Endodermal cell (in vitro differentiated cells): ENCODE measurements around the gene CDC42BPB. TPM values are rescaled to one million over a fixed set of nuclear protein-coding genes. Genes with fewer than 3 reads are reported as not detected.

Experiments
- DNase-seq: peaks from one replicate; pipeline ENCODE4 v3.0.0-alpha.2; 2017
- H3K27ac ChIP-seq: 2 replicates; pipeline ENCODE4 v1.5.1; 2013; ENCODE audit warnings: mild to moderate bottlenecking, low read depth, low read length, moderate library complexity
- H3K27me3 ChIP-seq: 2 replicates; pipeline ENCODE4 v1.6.1; 2013; ENCODE audit warnings: mild to moderate bottlenecking, low read length, moderate library complexity; ENCODE audit not compliant: insufficient read depth, control insufficient read depth, poor library complexity, severe bottlenecking
- H3K36me3 ChIP-seq: 2 replicates; pipeline ENCODE4 v1.7.0; 2013; ENCODE audit warnings: mild to moderate bottlenecking, low read length, moderate library complexity; ENCODE audit not compliant: control insufficient read depth, insufficient read depth
- H3K4me1 ChIP-seq: one replicate; pipeline ENCODE4 v1.7.0; 2013; ENCODE audit warnings: low read length; ENCODE audit not compliant: control insufficient read depth, insufficient read depth
- H3K4me3 ChIP-seq: 2 replicates; pipeline ENCODE4 v1.5.1; 2013; ENCODE audit warnings: mild to moderate bottlenecking, low read length, moderate library complexity
- H3K9ac ChIP-seq: 2 replicates; pipeline ENCODE4 v1.6.1; 2013; ENCODE audit warnings: mild to moderate bottlenecking, low read length, moderate library complexity; ENCODE audit not compliant: poor library complexity, severe bottlenecking; ENCODE audit errors: extremely low read depth
- H3K9me3 ChIP-seq: 2 replicates; pipeline ENCODE4 v1.6.1; 2013; ENCODE audit warnings: mild to moderate bottlenecking, low read length, moderate library complexity; ENCODE audit not compliant: control insufficient read depth
- H3K27ac Mint-ChIP-seq: 2 replicates; pipeline ENCODE4 v1.8.0; 2020; ENCODE audit warnings: mixed read lengths
- H3K27me3 Mint-ChIP-seq: 2 replicates; pipeline ENCODE4 v1.8.0; 2021; ENCODE audit warnings: mild to moderate bottlenecking, mixed read lengths; ENCODE audit not compliant: insufficient read depth
- H3K36me3 Mint-ChIP-seq: 2 replicates; pipeline ENCODE4 v1.8.0; 2020; ENCODE audit warnings: low read depth, mixed read lengths
- H3K4me1 Mint-ChIP-seq: 2 replicates; pipeline ENCODE4 v1.8.0; 2020; ENCODE audit warnings: mixed read lengths
- H3K4me3 Mint-ChIP-seq: 2 replicates; pipeline ENCODE4 v1.8.0; 2020; ENCODE audit warnings: mild to moderate bottlenecking, moderate library complexity, mixed read lengths
- H3K9me3 Mint-ChIP-seq: 2 replicates; pipeline ENCODE4 v1.8.0; 2020; ENCODE audit warnings: mild to moderate bottlenecking, mixed read lengths
- WGBS, 2 experiments: methylation state at CpG; one replicate each; pipeline versions ENCODE4 v1.1.5 to v1.1.7; 2013; ENCODE audit warnings: missing lambda C conversion rate in 2 of 2, mixed read lengths in 1 of 2; ENCODE audit not compliant: insufficient coverage in 1 of 2, insufficient read length in 1 of 2; 5-methylcytosine and 5-hydroxymethylcytosine counted together
- total RNA-seq, 2 donors: library from RNA; stranded (reverse); fragmentation: NEBNext Ultra II Directional in 1 of 2; extraction: Animal tissue kit (Norgen Biotek cat#: 25700) in 1 of 2; gene quantifications; 2 replicates in 1 of 2; 3 replicates in 1 of 2; pipeline ENCODE4 v1.2.1, GENCODE V29; 2021
- TF ChIP-seq, protein P1 (sequence below): fragments of 200-600 bp; sonication (generic); conservative IDR thresholded peaks from 2 replicates; pipeline ENCODE4 v1.5.0; 2021; ENCODE audit warnings: antibody characterized with exemption, mild to moderate bottlenecking

CDC42BPB gene
- total RNA-seq, 2 donors from 2014 or later = 120 to 123 TPM

DNA sequence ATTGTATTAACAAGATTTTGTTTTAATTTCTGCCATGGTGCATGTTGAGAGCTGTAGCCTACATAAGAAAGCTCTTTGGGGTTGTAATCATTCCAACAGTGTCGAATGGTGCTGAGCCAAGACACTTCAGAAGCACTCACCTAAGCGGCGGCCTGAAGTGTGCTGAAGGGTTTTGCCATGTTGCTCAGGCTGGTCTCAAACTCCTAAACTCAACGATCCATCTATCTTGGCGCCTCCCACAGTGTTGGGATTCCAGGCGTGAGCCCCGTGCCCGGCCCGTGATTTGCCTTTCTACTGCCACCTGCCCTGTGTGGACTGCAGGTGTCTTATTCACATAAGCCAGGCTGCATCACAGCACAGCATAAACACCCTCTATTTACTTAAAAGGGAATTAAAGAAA lies 86.0 kb downstream of the CDC42BPB start:
- Mint-ChIP-seq H3K27ac (no peak overlapping the region), H3K4me1 (peaks cover 15% of the 10 kb centered on the region), H3K9me3 (no peaks in the 10 kb centered on the region), H3K4me3 (no peak overlapping the region), H3K27me3 (no peaks in the 10 kb centered on the region), H3K36me3 (peaks cover 84% of the 10 kb centered on the region)
- Histone ChIP-seq H3K36me3 (peaks cover 89% of the 10 kb centered on the region), H3K9me3 (no peaks in the 10 kb centered on the region), H3K27ac (no peak overlapping the region), H3K9ac (no peak overlapping the region), H3K27me3 (no peaks in the 10 kb centered on the region), H3K4me1 (no peaks in the 10 kb centered on the region), H3K4me3 (no peak overlapping the region)
- DNase-seq = no peak
- TF ChIP-seq, protein P1, sequence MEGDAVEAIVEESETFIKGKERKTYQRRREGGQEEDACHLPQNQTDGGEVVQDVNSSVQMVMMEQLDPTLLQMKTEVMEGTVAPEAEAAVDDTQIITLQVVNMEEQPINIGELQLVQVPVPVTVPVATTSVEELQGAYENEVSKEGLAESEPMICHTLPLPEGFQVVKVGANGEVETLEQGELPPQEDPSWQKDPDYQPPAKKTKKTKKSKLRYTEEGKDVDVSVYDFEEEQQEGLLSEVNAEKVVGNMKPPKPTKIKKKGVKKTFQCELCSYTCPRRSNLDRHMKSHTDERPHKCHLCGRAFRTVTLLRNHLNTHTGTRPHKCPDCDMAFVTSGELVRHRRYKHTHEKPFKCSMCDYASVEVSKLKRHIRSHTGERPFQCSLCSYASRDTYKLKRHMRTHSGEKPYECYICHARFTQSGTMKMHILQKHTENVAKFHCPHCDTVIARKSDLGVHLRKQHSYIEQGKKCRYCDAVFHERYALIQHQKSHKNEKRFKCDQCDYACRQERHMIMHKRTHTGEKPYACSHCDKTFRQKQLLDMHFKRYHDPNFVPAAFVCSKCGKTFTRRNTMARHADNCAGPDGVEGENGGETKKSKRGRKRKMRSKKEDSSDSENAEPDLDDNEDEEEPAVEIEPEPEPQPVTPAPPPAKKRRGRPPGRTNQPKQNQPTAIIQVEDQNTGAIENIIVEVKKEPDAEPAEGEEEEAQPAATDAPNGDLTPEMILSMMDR = no peak
- 93 to 100% methylated on average over 5 to 9 of the region's 9 CpGs for WGBS, 2 experiments

DNA sequence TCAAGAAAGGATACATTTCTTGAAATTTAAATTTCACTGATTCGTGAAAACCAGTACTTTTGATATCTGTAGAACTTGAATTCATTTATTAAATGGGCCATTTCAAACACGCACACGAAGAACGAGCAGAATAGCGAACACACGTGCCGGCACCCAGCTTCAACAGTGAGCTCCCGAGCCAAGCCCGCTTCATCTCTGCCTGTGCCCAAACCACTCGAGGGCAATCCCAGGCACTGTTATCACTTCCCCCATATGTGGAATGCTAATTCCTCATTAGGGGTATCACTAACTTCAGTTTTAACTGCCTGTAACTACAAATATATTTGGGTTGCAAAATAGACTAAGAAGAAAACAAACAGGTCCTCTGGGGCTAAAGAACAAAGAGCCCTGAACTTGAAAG lies 86.9 kb downstream of the CDC42BPB start:
- Histone ChIP-seq H3K4me1 (no peaks in the 10 kb centered on the region), H3K9me3 (no peaks in the 10 kb centered on the region), H3K27ac (no peak overlapping the region), H3K9ac (no peak overlapping the region), H3K27me3 (no peaks in the 10 kb centered on the region), H3K4me3 (no peak overlapping the region), H3K36me3 (peaks cover 89% of the 10 kb centered on the region)
- Mint-ChIP-seq H3K9me3 (no peaks in the 10 kb centered on the region), H3K27ac (peak overlapping the region; percentile 7), H3K36me3 (peaks cover 84% of the 10 kb centered on the region), H3K4me3 (no peak overlapping the region), H3K27me3 (no peaks in the 10 kb centered on the region), H3K4me1 (peaks cover 15% of the 10 kb centered on the region)
- no peak for DNase-seq
- 97% methylated on average over 8 to 10 of the region's 10 CpGs for WGBS, 2 experiments
- TF ChIP-seq, protein P1 = no peak

DNA sequence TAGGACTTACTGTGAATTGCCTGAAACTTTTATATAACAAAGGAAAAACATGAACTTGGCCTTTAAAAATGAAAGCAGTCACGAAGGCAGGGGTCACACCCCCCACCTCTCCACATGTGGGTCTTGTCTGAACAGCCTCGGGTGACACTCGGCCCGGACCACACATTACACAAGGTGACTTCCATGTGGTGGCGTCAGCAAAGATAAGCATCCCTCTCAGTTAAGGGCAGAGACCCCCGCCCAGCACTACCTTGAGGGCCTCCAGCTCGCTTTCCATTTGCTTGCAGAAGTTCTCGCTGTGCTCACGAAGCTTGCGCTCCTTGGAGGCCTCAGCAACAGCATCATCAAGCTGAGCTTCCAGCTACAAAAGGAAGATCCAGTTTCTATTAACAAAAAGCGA lies 87.4 kb downstream of the CDC42BPB start:
- Histone ChIP-seq H3K9ac (no peak overlapping the region), H3K4me3 (no peak overlapping the region), H3K4me1 (no peaks in the 10 kb centered on the region), H3K36me3 (peaks cover 90% of the 10 kb centered on the region), H3K27me3 (no peaks in the 10 kb centered on the region), H3K27ac (no peak overlapping the region), H3K9me3 (no peaks in the 10 kb centered on the region)
- H3K4me1 Mint-ChIP-seq = peaks cover 13% of the 10 kb centered on the region
- peaks cover 83% of the 10 kb centered on the region for H3K36me3 Mint-ChIP-seq
- H3K27ac Mint-ChIP-seq = no peak overlapping the region
- no peaks in the 10 kb centered on the region for H3K27me3 Mint-ChIP-seq
- no peaks in the 10 kb centered on the region for H3K9me3 Mint-ChIP-seq
- TF ChIP-seq, protein P1 = no peak
- H3K4me3 Mint-ChIP-seq = no peak overlapping the region
- DNase-seq = no peak
- 94% methylated on average over 9 to 11 of the region's 11 CpGs for WGBS, 2 experiments
